LNCAP (cell line): ENCODE measurements around the gene RNF152.

Source experiments
- CTCF ChIP-seq: fragments of 450-650 bp; IDR thresholded peaks from 2 replicates; pipeline ENCODE4 v1.5.1; 2017; ENCODE audit warnings: mild to moderate bottlenecking

Gene RNF152

GRCh38 chr18:61824733-61825363, 68.0 kb downstream of the RNF152 start:
- no peak for TF ChIP-seq CTCF

GRCh38 chr18:61823595-61823994, 69.2 kb downstream of the RNF152 start:
- TF ChIP-seq CTCF, result no peak

GRCh38 chr18:61822879-61823278, 69.9 kb downstream of the RNF152 start:
- no peak for TF ChIP-seq CTCF

GRCh38 chr18:61821748-61822147, 71.1 kb downstream of the RNF152 start:
- no peak for TF ChIP-seq CTCF

GRCh38 chr18:61820882-61821281, 71.9 kb downstream of the RNF152 start:
- TF ChIP-seq CTCF, result no peak

GRCh38 chr18:61817086-61817485, 75.7 kb downstream of the RNF152 start:
- TF ChIP-seq CTCF, result no peak

- TF ChIP-seq CTCF, result no peak
Measured at GRCh38 chr18:61815885-61816470, 76.8 kb downstream of the RNF152 start.

GRCh38 chr18:61808286-61808685, 84.5 kb downstream of the RNF152 start:
- TF ChIP-seq CTCF, result no peak
